CD14-positive monocyte (primary cell): ENCODE measurements around the gene C1QTNF3. TPM values are rescaled to one million over a fixed set of nuclear protein-coding genes. Genes with fewer than 3 reads are reported as not detected.

ENCODE experiments used
- DNase-seq, 3 donors: peaks; one replicate each; pipeline ENCODE4 v3.0.0-alpha.2; 2011 to 2022
- H2AFZ ChIP-seq: 2 replicates; pipeline ENCODE4 v1.6.0; 2012; ENCODE audit warnings: mild to moderate bottlenecking, low read depth, low read length, inconsistent platforms; ENCODE audit not compliant: insufficient read depth, poor library complexity, severe bottlenecking
- H3K27ac ChIP-seq, 2 donors: 1 replicate in 1 of 2; 2 replicates in 1 of 2; pipeline ENCODE4 v1.5.1; 2012 to 2013; ENCODE audit warnings: low read length in 2 of 2, control low read depth in 1 of 2, inconsistent platforms in 1 of 2, low read depth in 1 of 2, mild to moderate bottlenecking in 1 of 2
- H3K27me3 ChIP-seq, 2 donors: one replicate each; pipeline versions ENCODE4 v1.6.0 to v1.6.1; 2011 to 2013; ENCODE audit warnings: low read length in 2 of 2; ENCODE audit not compliant: control insufficient read depth in 2 of 2, insufficient read depth in 2 of 2
- H3K36me3 ChIP-seq, 2 donors: replicated peaks in 1 of 2; 1 replicate in 1 of 2; 2 replicates in 1 of 2; pipeline versions ENCODE4 v1.5.1 to v1.6.1; 2012 to 2013; ENCODE audit warnings: low read length in 2 of 2, control low read depth in 1 of 2, inconsistent platforms in 1 of 2, mild to moderate bottlenecking in 1 of 2; ENCODE audit not compliant: insufficient read depth in 2 of 2, control insufficient read depth in 1 of 2
- H3K4me1 ChIP-seq, 2 donors: 1 replicate in 1 of 2; 2 replicates in 1 of 2; pipeline versions ENCODE4 v1.5.1 to v1.6.1; 2012 to 2013; ENCODE audit warnings: low read length in 2 of 2, control low read depth in 1 of 2, inconsistent platforms in 1 of 2, mild to moderate bottlenecking in 1 of 2, moderate library complexity in 1 of 2; ENCODE audit not compliant: insufficient read depth in 2 of 2, control insufficient read depth in 1 of 2
- H3K4me2 ChIP-seq: replicated peaks from 2 replicates; pipeline ENCODE3; 2012; ENCODE audit warnings: low read length, moderate library complexity, mild to moderate bottlenecking; ENCODE audit not compliant: poor library complexity, severe bottlenecking; ENCODE audit errors: extremely low read depth
- H3K4me3 ChIP-seq, 3 experiments: fragments of 200-600 bp in 1 of 3; sonication (generic) in 1 of 3; replicated peaks in 1 of 3; 1 replicate in 2 of 3; 2 replicates in 1 of 3; pipeline ENCODE4 v1.5.1; 2011 to 2013; ENCODE audit warnings: low read length in 3 of 3, mild to moderate bottlenecking in 3 of 3, control low read depth in 2 of 3, low read depth in 2 of 3, inconsistent platforms in 1 of 3, moderate library complexity in 1 of 3
- H3K79me2 ChIP-seq: 2 replicates; pipeline ENCODE4 v1.6.0; 2012; ENCODE audit warnings: mild to moderate bottlenecking, control low read depth, inconsistent platforms, low read length, moderate library complexity; ENCODE audit not compliant: insufficient read depth
- H3K9ac ChIP-seq: 2 replicates; pipeline ENCODE4 v1.6.0; 2017; ENCODE audit warnings: low read length, mild to moderate bottlenecking; ENCODE audit not compliant: insufficient read depth, poor library complexity, severe bottlenecking
- H3K9me3 ChIP-seq, 2 donors: replicated peaks in 1 of 2; 1 replicate in 1 of 2; 2 replicates in 1 of 2; pipeline versions ENCODE4 v1.5.1 to v1.6.1; 2012 to 2013; ENCODE audit warnings: low read length in 2 of 2, control low read depth in 1 of 2; ENCODE audit not compliant: control insufficient read depth in 1 of 2, insufficient read depth in 1 of 2
- H4K20me1 ChIP-seq: 2 replicates; pipeline ENCODE4 v1.6.0; 2012; ENCODE audit warnings: mild to moderate bottlenecking, low read length, control low read depth, moderate library complexity; ENCODE audit not compliant: insufficient read depth
- H3K27ac Mint-ChIP-seq, 7 donors: one replicate each; pipeline ENCODE4 v1.8.0; 2020; ENCODE audit warnings: mild to moderate bottlenecking in 7 of 7, mixed read lengths in 7 of 7, moderate library complexity in 6 of 7, inconsistent platforms in 2 of 7
- H3K27me3 Mint-ChIP-seq, 3 donors: one replicate each; pipeline ENCODE4 v1.8.0; 2021 to 2022; ENCODE audit warnings: low read depth in 3 of 3, mild to moderate bottlenecking in 3 of 3, mixed read lengths in 3 of 3, moderate library complexity in 3 of 3, inconsistent platforms in 1 of 3
- H3K36me3 Mint-ChIP-seq, 2 donors: one replicate each; pipeline ENCODE4 v1.8.0; 2020; ENCODE audit warnings: mixed read lengths in 2 of 2, inconsistent platforms in 1 of 2, mild to moderate bottlenecking in 1 of 2
- H3K4me1 Mint-ChIP-seq: one replicate; pipeline ENCODE4 v1.8.0; 2020; ENCODE audit warnings: mild to moderate bottlenecking, mixed read lengths
- H3K4me3 Mint-ChIP-seq, 2 donors: one replicate each; pipeline ENCODE4 v1.8.0; 2020; ENCODE audit warnings: mild to moderate bottlenecking in 2 of 2, mixed read lengths in 2 of 2, moderate library complexity in 1 of 2
- H3K9me3 Mint-ChIP-seq, 7 donors: one replicate each; pipeline ENCODE4 v1.8.0; 2020 to 2022; ENCODE audit warnings: mixed read lengths in 7 of 7, mild to moderate bottlenecking in 6 of 7, moderate library complexity in 6 of 7, inconsistent platforms in 2 of 7
- WGBS: methylation state at CpG from one replicate; pipeline ENCODE4 v1.1.5; 2013; ENCODE audit warnings: missing lambda C conversion rate; ENCODE audit not compliant: insufficient coverage; 5-methylcytosine and 5-hydroxymethylcytosine counted together
- intact Hi-C, 2 donors: fragments of 100-400 bp; cut with micrococcal nuclease; formaldehyde crosslinking; loops; one replicate each; pipeline versions ENCODE4 v1.15.0 to v1.15.1; 2023
- polyA plus RNA-seq, 3 donors: library from polyadenylated mRNA; depleted of rRNA in 1 of 3; unstranded in 2 of 3; stranded (reverse) in 1 of 3; fragments of 300-500 nt in 2 of 3; fragments of >200 nt in 1 of 3; fragmentation: Illumina TruSeq in 2 of 3; gene quantifications; 1 replicate in 2 of 3; 2 replicates in 1 of 3; pipeline ENCODE4 v1.2.3, GENCODE V29; 2012 to 2021
- TF ChIP-seq, protein P1 (sequence below): fragments of 200-600 bp; IDR thresholded peaks from one replicate; pipeline ENCODE4 v1.8.0; 2022; ENCODE audit warnings: antibody characterized with exemption, mild to moderate bottlenecking

C1QTNF3 gene
- polyA plus RNA-seq, 3 donors = 1.5 TPM; not detected in 2

DNA sequence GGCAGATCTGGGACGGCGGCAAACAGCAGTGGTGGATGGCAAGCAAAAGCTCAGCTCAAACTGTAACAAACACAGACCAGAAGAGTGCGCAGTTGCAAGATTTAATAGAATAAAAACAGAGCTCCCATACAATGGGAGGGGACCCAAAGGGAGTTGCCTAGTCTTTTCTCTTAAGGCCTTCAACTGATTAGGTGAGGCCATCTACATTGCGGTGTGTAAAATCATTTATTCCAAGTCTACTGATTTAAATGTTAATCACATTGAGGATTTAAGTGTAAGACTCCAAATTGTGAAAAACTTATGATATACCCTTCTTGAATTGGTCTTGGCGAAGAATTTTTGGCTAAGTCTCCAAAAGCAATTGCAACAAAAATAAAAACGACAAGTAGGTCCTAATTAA lies 21.6 kb upstream of the C1QTNF3 start:
- H3K4me1 ChIP-seq = no peaks in the 10 kb centered on the region
- no peak overlapping the region for H3K4me2 ChIP-seq
- H3K79me2 ChIP-seq = no peaks in the 10 kb centered on the region
- TF ChIP-seq, protein P1, sequence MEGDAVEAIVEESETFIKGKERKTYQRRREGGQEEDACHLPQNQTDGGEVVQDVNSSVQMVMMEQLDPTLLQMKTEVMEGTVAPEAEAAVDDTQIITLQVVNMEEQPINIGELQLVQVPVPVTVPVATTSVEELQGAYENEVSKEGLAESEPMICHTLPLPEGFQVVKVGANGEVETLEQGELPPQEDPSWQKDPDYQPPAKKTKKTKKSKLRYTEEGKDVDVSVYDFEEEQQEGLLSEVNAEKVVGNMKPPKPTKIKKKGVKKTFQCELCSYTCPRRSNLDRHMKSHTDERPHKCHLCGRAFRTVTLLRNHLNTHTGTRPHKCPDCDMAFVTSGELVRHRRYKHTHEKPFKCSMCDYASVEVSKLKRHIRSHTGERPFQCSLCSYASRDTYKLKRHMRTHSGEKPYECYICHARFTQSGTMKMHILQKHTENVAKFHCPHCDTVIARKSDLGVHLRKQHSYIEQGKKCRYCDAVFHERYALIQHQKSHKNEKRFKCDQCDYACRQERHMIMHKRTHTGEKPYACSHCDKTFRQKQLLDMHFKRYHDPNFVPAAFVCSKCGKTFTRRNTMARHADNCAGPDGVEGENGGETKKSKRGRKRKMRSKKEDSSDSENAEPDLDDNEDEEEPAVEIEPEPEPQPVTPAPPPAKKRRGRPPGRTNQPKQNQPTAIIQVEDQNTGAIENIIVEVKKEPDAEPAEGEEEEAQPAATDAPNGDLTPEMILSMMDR = no peak
- WGBS = 93% methylated on average over 3 of the region's 6 CpGs
- no peak overlapping the region for H2AFZ ChIP-seq
- H3K36me3 Mint-ChIP-seq = peaks cover 11 to 19% of the 10 kb centered on the region in 2 donors
- peaks cover 1% of the 10 kb centered on the region for H3K4me1 Mint-ChIP-seq
- H3K27me3 ChIP-seq = no peaks in the 10 kb centered on the region
- no peak for DNase-seq
- no peaks in the 10 kb centered on the region for H3K27me3 Mint-ChIP-seq
- no peak overlapping the region for H3K4me3 ChIP-seq
- no peak overlapping the region for H3K27ac ChIP-seq
- H3K4me3 Mint-ChIP-seq = no peak overlapping the region
- intact Hi-C loops = no loop called here
- no peaks in the 10 kb centered on the region for H3K36me3 ChIP-seq
- no peak overlapping the region for H3K27ac Mint-ChIP-seq
- H4K20me1 ChIP-seq = no peaks in the 10 kb centered on the region
- H3K9me3 Mint-ChIP-seq = peaks cover 0 to 9% (median 5%) of the 10 kb centered on the region in 7 donors
- H3K9ac ChIP-seq = no peak overlapping the region
- H3K9me3 ChIP-seq = peaks cover 0 to 6% of the 10 kb centered on the region in 2 donors

DNA sequence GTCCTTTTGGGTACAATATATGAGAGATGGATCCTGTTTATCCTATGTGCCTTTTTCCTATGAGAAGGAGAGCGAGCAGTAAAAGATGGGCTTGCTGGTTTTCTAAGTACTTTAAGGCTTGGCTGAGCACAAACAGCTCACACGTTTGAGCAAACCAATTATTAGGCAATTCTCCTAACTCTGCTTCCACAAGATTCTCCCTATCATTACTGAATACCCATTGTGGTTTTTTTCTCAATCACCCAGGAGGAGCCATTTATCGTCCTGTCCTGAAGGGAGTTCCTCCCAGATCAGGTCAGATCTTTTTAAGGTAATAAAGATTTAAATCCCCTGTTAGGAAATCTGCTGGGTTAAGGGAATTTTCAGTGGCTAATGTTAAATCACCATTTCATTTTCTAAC lies 19.4 kb upstream of the C1QTNF3 start:
- no peak overlapping the region for H2AFZ ChIP-seq
- H3K9me3 ChIP-seq = peaks cover 0 to 6% of the 10 kb centered on the region in 2 donors
- H3K27me3 Mint-ChIP-seq = no peaks in the 10 kb centered on the region
- TF ChIP-seq, protein P1 = no peak
- no peak overlapping the region for H3K4me2 ChIP-seq
- no peaks in the 10 kb centered on the region for H3K79me2 ChIP-seq
- WGBS = no CpG with 5 or more reads among the region's 3 CpGs
- DNase-seq = no peak
- H3K4me3 ChIP-seq = no peak overlapping the region
- H3K27ac ChIP-seq = no peak overlapping the region
- no peaks in the 10 kb centered on the region for H3K36me3 ChIP-seq
- H3K36me3 Mint-ChIP-seq = peaks cover 11 to 25% of the 10 kb centered on the region in 2 donors
- intact Hi-C loops = no loop called here
- no peaks in the 10 kb centered on the region for H3K4me1 ChIP-seq
- peaks cover 1% of the 10 kb centered on the region for H3K4me1 Mint-ChIP-seq
- peaks cover 0 to 9% (median 5%) of the 10 kb centered on the region in 7 donors for H3K9me3 Mint-ChIP-seq
- H3K4me3 Mint-ChIP-seq = no peak overlapping the region
- no peaks in the 10 kb centered on the region for H3K27me3 ChIP-seq
- no peak overlapping the region for H3K9ac ChIP-seq
- H4K20me1 ChIP-seq = no peaks in the 10 kb centered on the region
- no peak overlapping the region for H3K27ac Mint-ChIP-seq
